Stimulated activated CD4-positive, alpha-beta T cell treated with anti-CD3 and anti-CD28 coated beads, Interleukin-4, amount 100 ng/mL, for 48 hours (primary cell): ENCODE results near the gene ACRV1.
A peak's percentile ranks its signal among the peaks of the same experiment; 100 is the strongest.

Experiments
- DNase-seq, 2 donors: peaks; one replicate each; pipeline ENCODE4 v3.0.0-alpha.2; 2020; ENCODE audit warnings: low read depth in 2 of 2

Gene ACRV1

DNA sequence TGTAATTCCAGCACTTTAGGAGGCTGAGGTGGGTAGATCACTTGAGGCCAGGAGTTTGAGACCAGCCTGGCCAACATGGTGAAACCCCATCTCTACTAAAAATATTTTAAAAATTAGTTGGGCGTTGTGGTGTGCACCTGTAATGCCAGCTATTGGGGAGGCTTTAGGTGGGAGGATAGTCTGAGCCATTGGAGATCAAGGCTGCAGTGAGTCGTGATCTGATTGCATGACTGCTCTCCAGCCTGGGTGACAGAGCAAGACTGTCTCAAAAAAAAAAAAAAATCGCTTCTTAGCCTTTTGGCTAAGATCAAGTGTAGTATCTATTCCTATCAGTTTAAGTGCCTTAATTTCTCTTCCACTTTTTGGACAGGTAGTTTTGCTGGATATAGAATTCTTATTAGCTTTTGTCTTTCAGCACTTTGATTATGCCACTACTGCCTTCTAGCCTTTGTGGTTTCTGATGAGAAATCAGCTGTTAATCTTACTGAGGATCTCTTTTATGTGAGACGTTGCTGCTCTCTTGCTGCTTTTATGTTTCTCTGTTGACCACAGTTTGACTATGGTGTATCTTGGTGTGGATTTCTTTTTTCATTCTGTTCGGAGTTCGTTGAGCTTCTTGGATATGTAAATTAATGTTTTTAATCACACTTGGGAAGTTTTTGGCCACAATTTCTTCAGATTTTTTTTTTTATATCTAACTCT is 31.0 kb downstream of the ACRV1 start:
- no peak for DNase-seq

DNA sequence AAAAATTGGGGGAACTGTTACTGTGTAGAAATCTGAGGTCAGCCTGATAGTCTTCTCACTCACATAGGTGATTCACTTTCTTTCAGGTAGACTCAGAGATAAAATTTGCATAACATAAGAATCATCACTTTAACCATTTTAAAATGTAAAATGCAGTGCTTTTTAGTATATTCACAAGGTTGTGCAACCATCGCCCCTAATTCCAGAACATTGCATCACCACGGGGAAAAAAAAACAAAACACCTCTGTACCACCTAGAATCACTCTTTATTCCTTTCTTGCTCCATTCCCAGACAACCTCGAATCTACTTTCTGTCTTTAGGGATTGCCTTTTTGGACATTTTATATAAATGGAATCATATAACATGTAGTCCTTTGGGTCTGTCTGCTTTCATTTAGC is 34.8 kb downstream of the ACRV1 start:
- DNase-seq = no peak

DNA sequence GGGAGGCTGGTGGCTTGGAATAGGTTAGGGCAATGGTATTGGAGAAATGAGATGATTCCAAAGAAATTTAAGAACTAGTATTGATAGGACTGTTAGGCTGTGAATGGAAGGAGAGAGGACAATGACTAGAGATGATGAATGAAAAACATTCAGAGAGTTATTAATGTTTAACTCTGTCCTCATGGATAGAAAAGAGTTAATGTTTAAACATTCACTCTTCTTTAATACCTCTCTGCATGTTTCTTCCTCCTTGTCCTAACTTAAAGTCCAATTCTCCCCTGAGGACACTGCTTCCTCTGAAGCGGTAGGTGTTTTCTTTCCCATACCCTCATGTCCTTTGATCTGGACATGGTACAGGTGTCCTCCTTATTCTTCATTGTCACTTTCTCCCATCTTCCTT is 42.3 kb downstream of the ACRV1 start:
- no peak for DNase-seq

DNA sequence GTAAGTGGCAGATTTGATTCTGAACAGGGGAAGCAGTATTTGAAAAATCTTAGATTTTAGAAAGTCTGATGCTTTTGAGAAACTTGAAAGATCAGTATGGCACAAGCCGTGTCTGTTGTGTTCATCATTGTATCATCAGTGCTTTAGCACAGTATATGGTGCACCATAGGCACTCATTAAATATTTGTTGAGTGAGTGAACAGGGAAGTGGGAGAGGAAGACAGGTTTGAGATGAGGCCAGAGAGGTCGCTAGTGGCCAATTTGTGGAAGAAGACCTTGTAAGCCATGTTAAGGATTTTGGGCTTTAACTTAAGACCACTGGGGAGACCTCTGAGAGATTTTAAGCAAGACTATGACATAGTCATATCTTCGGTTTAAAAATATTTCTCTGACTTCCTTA is 42.8 kb downstream of the ACRV1 start:
- no peak for DNase-seq

DNA sequence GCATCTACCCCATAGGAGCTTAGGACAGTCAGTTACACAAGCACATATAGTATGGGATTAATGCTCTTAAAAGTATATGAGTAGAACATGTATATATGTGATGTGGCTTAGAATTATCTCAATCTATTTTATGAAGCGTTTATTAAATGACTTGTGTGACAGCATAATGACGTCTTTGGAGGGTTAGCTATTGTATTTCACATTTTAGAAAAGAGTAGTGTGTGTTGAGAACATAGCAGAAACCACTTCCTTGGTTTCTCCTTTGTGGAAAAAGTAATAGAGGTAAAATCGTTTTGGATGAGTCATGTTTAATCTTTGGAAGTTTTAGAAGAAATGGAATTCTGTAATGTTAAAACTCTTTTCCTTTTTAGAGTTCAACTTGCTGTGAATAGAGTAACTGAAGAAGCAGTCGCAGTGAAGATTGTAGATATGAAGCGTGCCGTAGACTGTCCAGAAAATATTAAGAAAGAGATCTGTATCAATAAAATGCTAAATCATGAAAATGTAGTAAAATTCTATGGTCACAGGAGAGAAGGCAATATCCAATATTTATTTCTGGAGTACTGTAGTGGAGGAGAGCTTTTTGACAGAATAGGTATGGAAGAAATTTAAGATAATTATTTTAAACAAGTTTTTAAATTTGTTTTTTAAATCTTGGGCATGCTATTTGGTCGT is 53.3 kb downstream of the ACRV1 start:
- no peak for DNase-seq

DNA sequence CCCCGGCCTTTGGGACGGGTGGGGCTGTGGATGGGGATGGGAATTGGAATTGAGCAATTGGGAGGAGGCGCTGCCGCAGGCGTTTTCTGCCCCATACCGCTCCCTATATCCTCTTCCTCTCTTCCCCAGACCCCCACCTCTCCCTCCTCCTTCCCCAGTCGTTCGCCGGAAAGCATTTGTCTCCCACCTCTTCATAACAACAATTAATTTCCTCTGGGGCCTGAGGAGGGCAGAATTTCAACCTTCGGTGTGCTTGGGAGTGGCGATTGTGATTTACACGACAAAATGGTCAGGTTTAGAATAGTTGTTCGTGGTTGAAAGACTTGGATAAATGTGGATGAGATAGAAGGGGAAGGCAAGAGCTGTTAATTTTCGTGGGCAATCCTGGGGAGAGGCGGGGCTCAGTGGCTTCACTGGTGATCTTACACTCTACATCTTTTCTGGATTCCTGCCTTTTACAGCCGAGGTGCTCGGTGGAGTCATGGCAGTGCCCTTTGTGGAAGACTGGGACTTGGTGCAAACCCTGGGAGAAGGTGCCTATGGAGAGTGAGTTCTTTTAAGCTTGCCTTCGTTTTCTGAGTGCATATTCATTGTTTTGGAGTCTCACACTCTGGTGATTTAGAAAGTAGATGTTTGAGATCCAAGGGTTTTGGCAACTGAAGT is 54.2 kb downstream of the ACRV1 start:
- peak in 1 of 2 donors; percentile 11 for DNase-seq

DNA sequence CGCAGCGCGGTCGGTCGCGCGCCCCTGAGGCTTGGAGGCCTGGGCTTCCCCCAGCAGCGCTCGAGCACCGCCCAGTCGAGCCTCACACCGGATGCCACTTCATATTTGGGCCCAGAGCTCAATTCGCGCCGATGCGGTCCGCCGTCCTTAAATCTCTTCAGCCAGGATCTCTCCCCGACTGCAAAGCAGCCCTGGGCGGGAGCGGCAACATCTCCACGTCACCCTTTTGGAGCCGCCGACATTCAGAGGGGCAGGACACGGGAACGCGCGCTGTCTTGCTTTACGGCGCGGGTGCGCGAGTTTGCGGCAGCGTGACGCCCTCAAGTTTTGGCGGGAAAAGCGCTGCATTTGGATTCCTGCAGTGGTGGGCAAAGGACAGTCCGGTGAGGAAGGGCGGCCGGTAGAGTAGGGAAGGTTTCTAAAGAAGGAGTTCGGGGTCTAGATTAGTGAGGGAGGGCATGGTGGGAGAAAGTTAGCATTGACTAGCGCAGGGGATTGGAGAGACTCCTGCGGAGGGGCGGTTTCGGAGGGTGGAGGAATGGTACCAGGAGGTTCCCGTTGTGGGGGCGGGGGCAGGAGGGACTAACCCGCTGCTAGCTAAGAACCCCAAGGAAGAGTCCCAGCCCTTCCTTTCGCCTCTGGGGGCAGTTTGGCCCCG is 54.9 kb downstream of the ACRV1 start:
- DNase-seq = peak; percentile 82 to 83

DNA sequence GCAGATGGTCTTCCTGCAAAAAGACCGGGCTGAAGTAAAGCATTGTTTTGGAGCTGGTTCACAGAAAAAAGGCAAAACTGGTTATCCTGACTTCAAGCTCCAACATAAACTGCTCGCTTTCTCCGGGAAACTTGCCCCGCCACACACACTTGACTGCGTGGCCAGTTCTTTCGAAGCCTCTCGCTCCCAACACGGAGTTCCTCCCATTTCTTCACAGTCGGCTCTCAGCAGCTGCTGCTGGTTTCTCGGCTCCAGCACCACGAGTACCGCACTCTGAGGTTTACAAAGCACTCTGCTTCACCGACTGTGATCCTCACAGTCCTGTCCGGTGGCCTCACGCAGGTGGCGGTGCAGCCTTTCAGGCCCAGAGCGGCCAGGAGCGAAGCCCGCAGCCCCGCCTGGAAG is 55.4 kb downstream of the ACRV1 start:
- no peak for DNase-seq

DNA sequence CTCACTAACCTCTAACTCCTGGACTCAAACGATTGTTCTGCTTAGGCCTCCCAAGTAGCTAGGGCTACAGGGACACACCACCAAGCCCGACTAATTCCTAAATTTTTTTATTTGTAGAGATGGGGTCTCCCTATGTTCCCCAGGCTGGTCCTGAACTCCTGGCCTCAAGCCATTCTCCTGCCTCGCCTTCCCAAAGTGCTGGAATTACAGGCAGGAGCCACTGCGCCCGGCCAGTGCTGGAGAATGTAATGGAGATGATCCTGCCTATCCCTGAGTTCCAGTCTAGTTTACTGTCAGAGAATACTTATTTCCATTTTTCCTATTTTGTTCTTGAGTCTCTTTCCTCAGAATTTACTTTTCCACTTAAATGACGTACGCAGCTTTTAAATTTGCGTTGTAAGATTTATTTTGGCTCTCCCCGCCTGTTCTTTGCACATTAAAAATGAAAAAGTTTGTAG is 55.9 kb downstream of the ACRV1 start, which contains the start of gene CHEK1:
Gene CHEK1 (plus strand): TSS at position 408 of the 458 bp plus-strand sequence. CDS start 1,606 bp downstream, outside the sequence.
- DNase-seq = no peak

DNA sequence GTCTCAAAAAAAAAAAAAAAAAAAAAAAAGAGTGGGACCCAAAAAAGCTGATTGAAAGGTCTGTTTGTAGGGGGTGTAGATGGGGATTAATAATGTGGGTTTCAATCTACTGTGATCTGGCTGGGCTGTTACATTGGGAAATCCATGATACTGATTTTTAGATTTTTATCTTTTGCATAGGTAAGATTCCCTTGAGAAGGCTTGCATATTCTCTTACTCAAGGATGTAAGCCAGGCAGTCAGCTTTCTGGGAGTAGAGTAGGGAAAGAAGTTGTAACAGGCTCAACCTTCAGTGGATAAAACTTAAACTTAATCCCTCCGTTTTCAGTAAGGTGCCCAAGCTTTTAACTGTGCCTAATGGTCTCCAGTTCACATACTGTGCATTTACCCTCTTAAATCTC is 57.6 kb downstream of the ACRV1 start:
- DNase-seq = no peak

DNA sequence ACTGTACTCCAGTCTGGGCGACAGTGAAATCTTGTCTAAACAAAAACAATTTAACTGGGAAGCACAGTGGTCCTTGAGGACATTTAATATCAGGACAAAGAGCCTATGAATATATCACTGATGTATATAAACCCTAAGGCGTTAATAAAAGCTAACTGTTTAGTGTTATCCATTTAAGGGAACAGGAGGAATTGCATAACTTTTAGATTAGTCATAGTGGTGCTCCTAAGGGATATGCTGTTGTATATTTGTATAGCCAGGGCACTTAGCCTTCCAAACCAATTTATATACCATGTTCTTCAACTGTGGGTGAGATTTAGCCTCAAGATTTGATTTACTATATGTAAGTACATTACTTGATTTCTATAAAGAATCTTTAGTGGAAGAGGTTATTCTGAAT is 58.7 kb downstream of the ACRV1 start:
- no peak for DNase-seq
